Stimulated activated naive CD8-positive, alpha-beta T cell treated with anti-CD3 and anti-CD28 coated beads, Interleukin-15, amount 100 ng/mL, for 72 hours (primary cell): ENCODE results near the gene BOD1L2.

Experiments
- ATAC-seq: fragments of 150-1000 bp; cut with Tn5 transposase; 2 replicates; pipeline ENCODE4 v1.10.0; 2021; ENCODE audit warnings: mild to moderate bottlenecking, moderate library complexity
- DNase-seq, 2 donors: peaks; one replicate each; pipeline ENCODE4 v3.0.0; 2021 to 2022
- H3K27ac Mint-ChIP-seq, 2 donors: one replicate each; pipeline ENCODE4 v1.8.0; 2022; ENCODE audit warnings: mild to moderate bottlenecking in 2 of 2, mixed read lengths in 2 of 2, moderate library complexity in 2 of 2
- H3K27me3 Mint-ChIP-seq: one replicate; pipeline ENCODE4 v1.8.0; 2022; ENCODE audit warnings: mixed read lengths
- H3K4me1 Mint-ChIP-seq: one replicate; pipeline ENCODE4 v1.8.0; 2022; ENCODE audit warnings: mild to moderate bottlenecking, mixed read lengths
- H3K4me3 Mint-ChIP-seq, 2 donors: one replicate each; pipeline ENCODE4 v1.8.0; 2022; ENCODE audit warnings: mild to moderate bottlenecking in 2 of 2, mixed read lengths in 2 of 2, moderate library complexity in 1 of 2
- H3K9me3 Mint-ChIP-seq, 2 donors: one replicate each; pipeline ENCODE4 v1.8.0; 2022; ENCODE audit warnings: mixed read lengths in 2 of 2

BOD1L2 gene

DNA sequence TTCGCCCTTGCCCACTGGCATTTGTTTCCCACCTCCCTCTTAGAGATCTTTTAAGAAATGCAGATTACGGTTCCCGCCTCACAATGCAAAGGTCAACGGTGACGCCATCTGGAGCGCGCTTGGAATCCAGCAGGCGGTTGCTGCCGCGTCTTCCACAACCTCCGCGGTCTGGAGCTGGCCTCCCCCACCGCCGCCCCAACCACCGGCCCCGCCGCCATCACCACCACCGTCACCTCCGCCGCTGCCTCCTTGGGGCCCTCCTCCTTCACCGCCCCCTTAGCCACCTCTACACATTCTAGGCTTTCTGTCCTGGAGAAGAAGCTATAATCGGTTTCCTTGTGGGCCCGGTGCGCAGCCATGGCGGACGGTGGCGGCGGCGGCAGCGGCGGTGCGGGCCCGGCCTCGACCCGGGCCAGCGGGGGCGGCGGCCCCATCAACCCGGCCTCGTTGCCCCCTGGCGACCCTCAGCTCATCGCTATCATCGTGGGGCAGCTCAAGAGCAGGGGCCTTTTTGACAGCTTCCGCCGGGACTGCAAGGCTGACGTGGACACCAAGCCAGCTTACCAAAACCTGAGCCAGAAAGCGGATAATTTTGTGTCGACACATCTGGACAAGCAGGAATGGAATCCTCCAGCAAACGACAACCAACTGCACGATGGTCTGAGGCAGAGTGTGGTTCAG is at the start of gene BOD1L2:
BOD1L2 (plus strand) TSS at position 132 of the 681 bp plus-strand sequence; CDS start at position 358, 226 bp downstream.
- Mint-ChIP-seq H3K27ac (no peak within 1 kb of the TSS), H3K4me1 (peaks cover 7% of the 10 kb centered on the region), H3K9me3 (no peaks in the 10 kb centered on the region), H3K27me3 (peaks cover 41% of the 10 kb centered on the region), H3K4me3 (no peak within 1 kb of the TSS)
- no peak for DNase-seq
- peak; percentile 48 for ATAC-seq

DNA sequence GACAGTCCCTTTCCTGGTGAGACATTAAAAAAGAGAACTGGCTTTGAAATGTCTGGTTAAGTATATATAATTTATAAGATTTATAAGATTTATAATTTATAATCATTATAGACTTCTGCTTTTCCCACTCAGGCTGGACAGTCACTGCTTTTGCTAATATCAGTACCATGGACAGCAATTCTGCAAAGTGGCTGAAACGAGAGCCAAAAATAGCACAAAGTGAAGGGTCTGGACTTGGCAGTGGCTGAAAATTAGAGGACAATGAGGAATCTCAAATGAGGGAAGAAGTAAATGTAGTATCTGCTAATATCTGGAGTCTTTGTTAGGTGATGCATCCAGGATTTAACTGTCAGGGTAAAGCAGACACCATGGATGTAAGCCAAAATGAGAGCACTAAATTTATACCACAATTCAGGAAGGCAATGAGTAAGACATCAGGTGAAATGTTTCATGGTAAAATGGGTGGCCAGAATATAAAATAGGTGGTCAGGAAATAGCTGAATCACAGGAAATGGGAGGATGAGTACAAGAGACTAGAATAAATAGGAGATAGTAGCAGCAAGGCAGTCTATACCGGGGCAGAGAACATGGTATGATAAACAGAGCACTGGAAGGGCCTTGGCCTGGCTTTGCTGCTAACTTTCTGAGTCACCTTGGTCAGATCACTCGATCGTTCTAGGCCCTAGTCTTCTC is 39.6 kb upstream of the BOD1L2 start:
- DNase-seq (no peak), ATAC-seq (peak; percentile 70)

DNA sequence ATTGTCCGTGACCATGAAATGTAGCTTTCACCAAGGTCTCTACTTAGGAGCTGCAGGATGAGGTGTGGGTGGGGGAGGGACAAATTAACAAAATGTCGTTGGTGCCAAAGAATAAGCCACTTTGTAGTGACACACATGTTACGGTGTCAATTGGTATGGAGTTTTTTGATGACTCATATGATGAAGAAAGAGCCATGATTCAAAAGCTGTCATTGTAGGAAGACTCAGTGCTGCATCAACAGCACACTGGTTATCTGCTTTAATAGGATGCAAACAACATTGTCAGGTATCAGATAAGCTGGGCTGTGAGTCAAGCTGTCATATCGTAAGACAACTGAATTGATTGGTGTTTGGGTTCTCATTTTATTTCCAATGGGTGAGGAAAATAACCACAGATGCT is 36.6 kb upstream of the BOD1L2 start:
- no peak overlapping the region for H3K27ac Mint-ChIP-seq
- H3K4me3 Mint-ChIP-seq, result no peak overlapping the region
- no peaks in the 10 kb centered on the region for H3K4me1 Mint-ChIP-seq
- DNase-seq (no peak), ATAC-seq (no peak)
- H3K27me3 Mint-ChIP-seq, result peaks cover 29% of the 10 kb centered on the region
- peaks cover 0 to 7% of the 10 kb centered on the region in 2 donors for H3K9me3 Mint-ChIP-seq

More for the DNA sequence above, 39.6 kb upstream of the BOD1L2 start:
- no peaks in the 10 kb centered on the region for H3K4me1 Mint-ChIP-seq
- H3K4me3 Mint-ChIP-seq, result no peak overlapping the region
- peaks cover 29% of the 10 kb centered on the region for H3K27me3 Mint-ChIP-seq
- H3K9me3 Mint-ChIP-seq, result peaks cover 5 to 21% of the 10 kb centered on the region in 2 donors
- H3K27ac Mint-ChIP-seq, result no peak overlapping the region

DNA sequence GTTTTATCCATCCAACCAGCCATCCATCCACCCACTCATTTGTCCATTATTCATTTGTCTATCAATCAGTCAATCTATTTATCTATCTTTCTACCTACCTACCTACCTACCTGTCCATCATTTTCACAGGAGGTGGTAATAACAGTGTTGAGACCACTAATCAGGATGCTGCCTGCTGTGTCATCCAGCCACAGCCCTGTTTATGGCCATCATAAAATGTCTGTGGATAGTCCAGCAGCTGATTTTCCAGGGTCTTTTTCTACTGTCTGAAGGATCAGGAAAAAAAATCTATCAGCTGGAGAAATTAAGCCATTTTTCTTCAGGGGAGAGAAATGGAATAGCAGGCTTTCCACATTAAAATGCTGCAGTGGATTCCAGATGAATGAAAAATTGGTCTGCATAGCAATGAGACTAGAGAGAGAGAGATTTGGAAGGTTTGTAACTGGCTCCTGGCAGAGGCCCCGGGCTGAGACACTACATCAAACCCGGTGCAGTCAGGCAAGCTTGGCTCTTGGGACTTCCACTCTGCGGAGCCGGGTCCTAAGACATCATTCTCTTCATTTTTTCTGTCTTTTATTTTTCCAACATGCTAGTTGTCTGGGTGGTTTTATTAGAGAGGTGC is 33.0 kb upstream of the BOD1L2 start:
- no peaks in the 10 kb centered on the region for H3K4me1 Mint-ChIP-seq
- no peak for DNase-seq

DNA sequence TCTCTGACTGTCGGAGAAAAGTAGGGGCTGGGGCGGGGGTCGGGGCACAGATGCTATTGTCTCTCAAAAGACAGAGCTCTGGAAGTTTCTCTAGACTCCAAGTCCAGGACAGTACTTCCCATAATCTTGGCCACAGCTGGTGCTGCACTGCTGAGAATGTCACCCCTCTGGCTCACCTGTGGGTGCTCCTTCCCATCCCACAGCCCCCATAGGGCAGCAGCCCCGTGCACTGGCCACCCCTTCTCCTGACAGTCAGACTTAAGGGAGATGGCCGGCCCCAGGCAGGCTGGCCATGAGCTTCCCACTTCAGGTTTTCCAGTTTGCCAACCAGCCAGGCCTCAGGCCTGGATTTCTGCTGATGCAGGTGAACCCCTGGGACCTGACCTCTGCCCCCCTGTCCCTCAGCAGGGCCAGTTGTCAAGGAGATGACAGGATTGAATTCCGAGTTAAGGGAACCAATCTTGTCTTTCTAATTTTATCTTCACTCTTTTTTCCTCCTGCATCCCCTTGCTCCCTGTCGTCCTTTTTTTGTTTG is 30.2 kb upstream of the BOD1L2 start:
- DNase-seq, result no peak
- Mint-ChIP-seq H3K9me3 (peaks cover 0 to 4% of the 10 kb centered on the region in 2 donors), H3K27me3 (peaks cover 39% of the 10 kb centered on the region), H3K4me3 (no peak overlapping the region), H3K4me1 (no peaks in the 10 kb centered on the region), H3K27ac (no peak overlapping the region)
- ATAC-seq, result no peak

More for the DNA sequence above, 33.0 kb upstream of the BOD1L2 start:
- Mint-ChIP-seq H3K27me3 (peaks cover 31% of the 10 kb centered on the region), H3K4me3 (no peak overlapping the region), H3K27ac (no peak overlapping the region), H3K9me3 (peaks cover 0 to 7% of the 10 kb centered on the region in 2 donors)
- no peak for ATAC-seq

DNA sequence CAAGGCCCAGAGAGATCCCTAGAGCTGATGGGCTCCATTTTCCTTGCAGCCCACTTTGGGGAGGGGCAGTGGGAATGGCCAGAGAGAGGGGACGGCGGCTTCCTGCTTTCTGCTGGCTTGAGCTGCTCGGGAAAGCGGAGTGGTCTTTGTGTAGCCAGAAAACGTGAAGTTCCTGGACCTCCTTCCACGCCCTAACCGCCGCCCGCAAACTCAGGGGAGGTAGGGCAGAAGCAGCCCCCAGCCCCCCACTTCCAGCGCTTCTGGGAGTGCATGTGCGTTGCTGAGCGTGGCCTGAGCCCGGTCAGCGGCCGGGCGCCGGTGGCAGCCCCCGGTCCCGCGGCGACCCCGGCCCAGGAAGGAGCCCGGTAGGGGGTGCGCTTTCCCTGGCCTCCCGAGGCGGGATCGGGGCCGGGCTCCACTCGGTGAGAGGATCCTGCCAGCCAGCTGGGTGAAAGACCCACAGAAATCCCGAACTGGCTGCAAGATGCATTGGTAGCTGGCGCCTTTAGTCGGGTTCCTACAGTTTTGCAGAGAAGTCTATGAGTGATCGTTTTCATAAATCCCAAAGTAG is 25.3 kb upstream of the BOD1L2 start:
- Mint-ChIP-seq H3K27ac (no peak overlapping the region), H3K9me3 (no peaks in the 10 kb centered on the region), H3K27me3 (peaks cover 45% of the 10 kb centered on the region), H3K4me3 (no peak overlapping the region), H3K4me1 (no peaks in the 10 kb centered on the region)
- ATAC-seq, result no peak
- no peak for DNase-seq

DNA sequence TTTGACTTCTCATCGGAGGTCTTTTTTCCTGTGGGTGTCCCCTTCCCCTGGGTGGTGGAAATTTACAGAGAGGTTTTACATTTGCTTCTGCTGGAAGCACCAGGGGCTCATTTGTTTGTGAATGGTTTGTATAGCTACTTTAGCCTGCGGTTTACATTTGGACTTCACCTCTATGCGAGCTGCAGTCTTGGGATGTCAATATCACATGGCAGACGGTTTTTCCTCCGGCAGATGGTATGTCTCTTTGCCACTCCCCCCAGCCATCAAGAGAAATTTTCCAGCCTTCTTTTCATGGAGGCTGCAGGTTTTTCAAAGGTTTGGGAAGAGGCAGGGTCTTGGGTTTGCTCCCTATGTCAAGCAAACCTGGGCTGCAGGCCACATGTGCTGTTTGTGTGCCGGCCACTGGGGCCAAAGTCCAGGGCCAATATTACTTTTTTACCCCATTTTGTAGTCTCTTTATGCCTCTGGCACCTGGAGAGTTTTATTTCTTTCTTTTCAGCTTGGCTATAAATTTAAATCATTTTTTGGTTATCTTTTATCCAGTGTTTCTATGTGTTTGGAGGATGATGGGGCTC is 23.9 kb upstream of the BOD1L2 start:
- ATAC-seq, result no peak

DNA sequence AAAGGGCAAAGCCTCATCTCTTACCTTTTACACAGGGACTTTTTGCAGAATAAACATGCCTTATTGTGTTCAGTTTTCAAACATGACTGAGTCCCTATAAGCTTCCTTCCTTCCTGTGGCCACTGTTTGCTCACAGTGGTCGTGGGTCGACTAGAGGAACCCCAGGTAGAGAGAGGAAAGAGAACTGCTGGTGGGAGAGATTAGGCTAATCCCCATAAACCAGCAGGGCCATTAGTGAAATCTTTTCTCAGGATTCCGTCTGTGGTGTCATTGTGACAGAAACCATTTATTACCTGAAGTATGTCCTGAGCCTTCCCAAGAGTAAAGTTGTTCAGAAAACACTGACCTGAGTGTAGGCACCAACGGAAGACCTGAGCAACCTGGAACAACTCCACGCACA is 21.3 kb upstream of the BOD1L2 start:
- H3K27me3 Mint-ChIP-seq, result peaks cover 58% of the 10 kb centered on the region

More for the DNA sequence above, 23.9 kb upstream of the BOD1L2 start:
- H3K4me1 Mint-ChIP-seq, result no peaks in the 10 kb centered on the region
- H3K27me3 Mint-ChIP-seq, result peaks cover 52% of the 10 kb centered on the region
- no peak for DNase-seq
- H3K4me3 Mint-ChIP-seq, result no peak overlapping the region
- H3K9me3 Mint-ChIP-seq, result no peaks in the 10 kb centered on the region
- no peak overlapping the region for H3K27ac Mint-ChIP-seq

DNA sequence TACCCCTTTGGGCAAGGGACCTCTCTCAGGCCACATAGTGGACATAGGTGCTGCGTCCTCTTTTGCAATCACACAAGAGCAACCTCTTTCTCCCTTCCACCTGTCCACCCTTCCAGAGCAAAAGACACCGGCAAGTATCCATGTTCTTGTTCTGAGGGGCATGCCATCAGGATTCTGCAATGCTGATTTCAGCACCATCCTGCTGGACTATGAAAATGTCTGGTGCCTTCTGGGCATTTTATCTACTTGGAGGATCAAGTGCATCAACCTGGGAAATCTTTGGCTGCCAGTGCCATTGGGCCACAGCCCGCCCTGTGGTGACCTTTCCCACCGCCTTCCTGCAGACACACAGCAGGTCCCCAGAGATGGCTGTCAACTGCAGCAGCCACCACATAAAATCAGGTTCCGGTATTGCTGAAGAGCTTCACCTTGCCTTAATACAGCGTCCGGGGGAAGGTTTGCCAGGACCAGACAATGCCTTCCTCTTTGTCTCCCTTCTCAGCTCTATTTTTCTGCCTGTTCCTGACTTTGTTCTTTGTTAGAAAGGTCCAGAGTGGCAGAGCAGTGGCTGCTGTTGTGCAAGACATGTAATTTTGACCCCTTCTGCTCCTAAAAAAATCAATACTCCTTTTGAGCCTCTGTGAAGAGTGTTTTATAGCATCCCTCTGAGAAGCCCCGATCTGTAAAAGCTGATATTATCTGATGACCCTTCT is 18.5 kb upstream of the BOD1L2 start:
- no peaks in the 10 kb centered on the region for H3K9me3 Mint-ChIP-seq
- no peaks in the 10 kb centered on the region for H3K4me1 Mint-ChIP-seq
- H3K27ac Mint-ChIP-seq, result no peak overlapping the region
- H3K4me3 Mint-ChIP-seq, result no peak overlapping the region
- DNase-seq, result no peak
- ATAC-seq, result no peak
- H3K27me3 Mint-ChIP-seq, result peaks cover 41% of the 10 kb centered on the region

More for the DNA sequence above, 21.3 kb upstream of the BOD1L2 start:
- DNase-seq (no peak), ATAC-seq (no peak)
- H3K4me1 Mint-ChIP-seq, result no peaks in the 10 kb centered on the region
- peak overlapping the region in 1 of 2 donors; percentile 33 for H3K27ac Mint-ChIP-seq
- H3K4me3 Mint-ChIP-seq, result no peak overlapping the region
- H3K9me3 Mint-ChIP-seq, result no peaks in the 10 kb centered on the region

DNA sequence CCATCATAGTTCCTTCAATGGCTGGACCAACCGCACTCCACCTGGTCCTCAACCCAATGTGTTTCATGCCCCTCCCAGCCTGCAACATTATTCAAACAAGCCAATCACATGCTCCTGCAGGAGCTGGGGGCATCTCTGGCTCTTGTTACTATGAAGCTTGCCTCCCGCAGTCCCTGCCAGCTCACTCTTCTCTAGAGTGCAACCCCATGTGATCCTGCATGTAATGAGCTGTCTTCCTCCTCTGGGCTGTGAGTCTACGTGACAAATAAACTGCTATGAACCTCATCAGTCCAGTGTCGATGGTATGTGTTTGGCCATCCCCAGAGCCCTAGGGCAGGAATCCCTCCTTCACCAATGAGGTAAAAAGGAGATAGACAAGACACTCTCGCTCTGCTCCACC is 15.8 kb upstream of the BOD1L2 start:
- Mint-ChIP-seq H3K9me3 (no peaks in the 10 kb centered on the region), H3K4me1 (no peaks in the 10 kb centered on the region), H3K27me3 (peaks cover 52% of the 10 kb centered on the region), H3K27ac (no peak overlapping the region), H3K4me3 (no peak overlapping the region)
- ATAC-seq, result no peak
- DNase-seq, result no peak

DNA sequence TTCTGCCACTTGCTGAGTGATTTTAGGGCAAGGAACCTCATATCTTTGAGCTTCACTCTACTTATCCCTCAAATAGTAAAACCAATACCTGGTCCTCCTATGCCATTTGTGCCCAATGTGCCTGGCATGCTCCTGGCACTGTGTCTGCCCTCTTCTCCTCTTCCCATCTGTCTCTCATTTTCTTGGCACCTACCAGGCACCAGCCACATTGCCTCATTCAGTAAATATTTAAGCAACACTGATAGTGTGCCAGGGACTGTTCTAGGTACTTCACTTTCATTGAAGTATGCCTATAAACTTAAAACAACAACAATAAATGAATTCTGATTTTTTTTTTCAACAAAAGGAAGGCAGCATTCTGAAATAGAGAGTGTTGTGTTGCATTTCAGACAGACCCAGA is 15.1 kb upstream of the BOD1L2 start:
- Mint-ChIP-seq H3K27me3 (peaks cover 49% of the 10 kb centered on the region), H3K9me3 (no peaks in the 10 kb centered on the region), H3K4me3 (no peak overlapping the region), H3K27ac (no peak overlapping the region), H3K4me1 (no peaks in the 10 kb centered on the region)
- no peak for DNase-seq
- no peak for ATAC-seq

DNA sequence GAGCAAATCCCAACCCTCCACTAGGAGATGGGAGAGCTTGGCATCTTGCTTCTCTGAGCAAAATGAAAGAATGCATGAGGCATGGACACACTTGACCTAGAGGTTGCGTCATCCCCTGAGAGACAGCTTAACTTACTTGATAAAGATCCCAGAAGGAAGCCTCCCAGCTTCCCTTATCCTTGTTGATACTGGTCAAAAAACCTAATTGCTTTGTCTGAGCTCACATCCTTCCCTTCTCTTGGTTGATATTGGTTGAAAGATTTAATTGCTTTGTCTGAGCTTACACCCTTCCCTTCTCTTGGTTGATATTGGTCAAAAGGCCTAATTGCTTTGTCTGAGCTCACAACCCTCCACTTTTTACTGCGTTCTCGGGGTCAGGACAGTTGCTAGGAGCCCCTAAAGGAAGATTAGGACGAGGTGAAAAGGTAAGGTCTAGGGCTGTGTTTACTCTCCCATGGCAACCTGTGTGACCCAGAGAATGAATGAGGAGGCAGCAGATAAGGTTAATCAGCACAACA is 12.2 kb upstream of the BOD1L2 start:
- peaks cover 39% of the 10 kb centered on the region for H3K27me3 Mint-ChIP-seq
- no peak for ATAC-seq
- H3K27ac Mint-ChIP-seq, result no peak overlapping the region
- DNase-seq, result no peak
- no peak overlapping the region for H3K4me3 Mint-ChIP-seq
- no peaks in the 10 kb centered on the region for H3K4me1 Mint-ChIP-seq
- H3K9me3 Mint-ChIP-seq, result peaks cover 0 to 7% of the 10 kb centered on the region in 2 donors

DNA sequence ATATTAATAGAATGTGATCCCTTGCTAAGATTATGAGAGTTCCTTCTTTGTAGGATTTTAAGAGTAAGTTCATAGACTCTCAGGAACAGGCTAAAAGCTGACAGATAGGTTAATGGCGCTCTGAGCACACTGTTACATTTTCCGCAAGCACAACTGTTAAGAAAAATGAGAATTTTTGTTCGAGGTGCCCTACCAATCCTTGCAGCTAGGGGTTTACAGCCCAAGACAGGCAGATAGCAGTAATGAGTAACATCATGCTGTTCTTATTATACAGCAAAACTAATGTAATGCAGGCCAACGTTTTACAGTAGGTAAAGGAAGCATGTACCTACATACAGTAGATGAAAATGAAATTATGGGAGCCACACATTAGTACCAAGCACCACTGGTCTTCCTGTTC is 11.2 kb upstream of the BOD1L2 start:
- no peak overlapping the region for H3K27ac Mint-ChIP-seq
- H3K4me3 Mint-ChIP-seq, result no peak overlapping the region
- ATAC-seq (no peak), DNase-seq (no peak)
- H3K9me3 Mint-ChIP-seq, result peaks cover 0 to 7% of the 10 kb centered on the region in 2 donors
- H3K27me3 Mint-ChIP-seq, result peaks cover 38% of the 10 kb centered on the region
- H3K4me1 Mint-ChIP-seq, result no peaks in the 10 kb centered on the region

DNA sequence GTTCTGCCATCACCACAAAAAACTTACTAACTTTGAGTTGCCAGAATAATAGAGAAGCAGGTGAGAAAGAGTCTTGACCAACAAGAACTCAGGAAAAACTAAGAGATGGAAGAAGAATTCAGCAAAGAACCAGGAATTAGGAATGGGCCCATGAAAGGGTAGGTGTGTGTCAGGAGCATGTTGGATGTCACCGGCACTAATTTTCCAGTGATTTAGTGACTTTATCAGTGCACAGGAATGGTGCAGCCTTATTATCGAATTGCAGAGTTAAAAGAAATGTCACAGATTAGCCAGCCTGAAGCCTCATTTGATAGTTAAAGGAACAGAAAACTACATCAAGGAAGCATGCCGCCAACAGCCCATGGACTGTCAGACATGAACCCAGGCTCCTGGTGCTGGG is 9.0 kb upstream of the BOD1L2 start:
- Mint-ChIP-seq H3K9me3 (peaks cover 0 to 7% of the 10 kb centered on the region in 2 donors), H3K27me3 (peaks cover 36% of the 10 kb centered on the region), H3K27ac (no peak overlapping the region), H3K4me3 (no peak overlapping the region), H3K4me1 (peaks cover 5% of the 10 kb centered on the region)
- DNase-seq, result no peak
- no peak for ATAC-seq
